Neural progenitor cell (in vitro differentiated cells): ENCODE measurements around the gene MTG2.

Source experiments
- CTCF ChIP-seq: fragments of 200-600 bp; sonication (generic); IDR thresholded peaks from 2 replicates; pipeline ENCODE4 v1.5.1; 2017; ENCODE audit warnings: antibody characterized with exemption, mild to moderate bottlenecking
- EZH2 ChIP-seq: fragments of 200-600 bp; sonication (generic); IDR thresholded peaks from 2 replicates; pipeline ENCODE4 v1.6.1; 2017; ENCODE audit warnings: antibody characterized with exemption, mild to moderate bottlenecking, moderate library complexity
- EZH2phosphoT487 ChIP-seq: fragments of 200-600 bp; sonication (generic); IDR thresholded peaks from 2 replicates; pipeline ENCODE4 v1.6.1; 2017; ENCODE audit warnings: antibody characterized with exemption

DNA sequence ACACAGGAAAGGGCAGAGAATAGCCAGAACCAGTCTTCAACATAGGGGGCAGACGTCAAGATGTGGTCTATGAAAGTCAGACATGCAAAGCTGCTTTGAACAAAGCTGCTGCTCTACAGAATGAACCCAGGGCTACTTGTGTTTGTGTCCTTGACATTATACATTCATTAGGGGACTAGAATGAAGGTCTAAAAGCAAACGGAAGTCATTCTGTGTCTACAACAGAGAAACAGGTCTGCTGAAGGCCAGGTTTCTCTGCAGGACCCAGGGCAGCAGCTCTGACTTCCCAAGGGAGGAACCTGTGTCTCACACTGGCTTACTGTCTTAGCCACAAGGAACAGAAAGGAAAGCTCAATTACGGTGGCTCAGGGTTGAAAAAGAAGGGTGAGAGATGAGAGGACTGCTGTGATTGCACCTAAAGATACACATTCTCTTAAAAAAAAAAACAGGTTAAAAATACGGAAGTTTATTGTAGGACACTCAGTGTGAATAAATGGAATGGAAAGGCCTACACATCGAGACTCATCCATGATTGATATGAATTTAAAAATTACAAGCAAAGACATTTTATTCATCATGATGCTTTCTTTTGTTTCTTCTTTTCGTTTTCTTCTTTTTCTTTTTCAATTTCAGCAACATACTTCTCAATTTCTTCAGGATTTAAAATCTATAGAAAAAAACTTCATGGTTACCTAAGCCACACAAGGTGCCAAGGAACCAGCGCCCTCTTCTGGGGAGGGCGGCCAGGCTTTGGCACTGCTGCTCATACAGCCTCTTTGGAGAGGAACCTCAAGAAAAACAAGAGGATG is 46.3 kb upstream of the MTG2 start:
- TF ChIP-seq EZH2 (no peak), CTCF (peak; percentile 92), EZH2phosphoT487 (no peak)
